NT2/D1 (cell line): ENCODE measurements around the gene JPT2.

Experiments
- DNase-seq: peaks from one replicate; pipeline ENCODE4 v3.0.0-alpha.2; 2011; ENCODE audit warnings: low read depth, low spot score
- H3K27me3 ChIP-seq: 2 replicates; pipeline ENCODE4 v1.6.0; 2011; ENCODE audit warnings: mild to moderate bottlenecking; ENCODE audit not compliant: insufficient read length, insufficient read depth
- H3K36me3 ChIP-seq: 2 replicates; pipeline ENCODE4 v1.6.1; 2011; ENCODE audit warnings: mild to moderate bottlenecking, low read length, mixed read lengths; ENCODE audit not compliant: insufficient read depth, insufficient read length
- H3K4me1 ChIP-seq: 2 replicates; pipeline ENCODE4 v1.5.1; 2011; ENCODE audit not compliant: insufficient read depth, insufficient read length
- H3K4me3 ChIP-seq: 2 replicates; pipeline ENCODE4 v1.5.1; 2011; ENCODE audit warnings: low read depth; ENCODE audit not compliant: insufficient read length
- H3K9ac ChIP-seq: 2 replicates; pipeline ENCODE4 v1.6.0; 2011; ENCODE audit warnings: low read depth; ENCODE audit not compliant: insufficient read length
- H3K9me3 ChIP-seq: 2 replicates; pipeline ENCODE4 v1.5.1; 2011; ENCODE audit warnings: mild to moderate bottlenecking, low read length; ENCODE audit not compliant: insufficient read depth
- SUZ12 ChIP-seq: IDR thresholded peaks from 2 replicates; pipeline ENCODE4 v1.6.1; 2011; ENCODE audit not compliant: insufficient read length, insufficient read depth; ENCODE audit errors: extremely low read depth
- YY1 ChIP-seq: IDR thresholded peaks from 2 replicates; pipeline ENCODE4 v1.6.1; 2011; ENCODE audit not compliant: insufficient read length, insufficient read depth
- ZNF274 ChIP-seq: IDR thresholded peaks from 2 replicates; pipeline ENCODE4 v1.6.1; 2011; ENCODE audit warnings: mild to moderate bottlenecking, low read depth, low read length

JPT2 gene

DNA sequence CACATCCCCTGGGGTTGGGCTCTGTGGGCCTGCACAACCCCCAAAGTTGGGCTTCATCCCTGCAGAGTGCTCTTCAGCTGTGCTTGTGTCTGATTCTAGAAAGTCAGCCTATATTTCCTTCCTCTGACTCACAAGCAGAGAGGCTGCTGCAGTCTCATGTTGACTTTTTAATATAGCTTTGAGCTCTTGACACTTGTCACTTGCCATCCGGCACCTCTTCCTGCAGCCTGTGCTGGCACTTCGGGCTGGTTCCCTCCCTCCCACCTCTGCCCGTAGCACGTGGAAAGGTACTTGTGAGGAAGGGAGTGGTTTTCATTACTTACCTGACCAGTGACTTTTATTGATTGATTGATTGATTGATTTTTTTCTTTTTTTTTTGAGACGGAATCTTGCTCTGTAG lies 19.0 kb upstream of the JPT2 start:
- Histone ChIP-seq H3K27me3 (no peaks in the 10 kb centered on the region), H3K4me3 (no peak overlapping the region), H3K9me3 (no peaks in the 10 kb centered on the region), H3K4me1 (no peaks in the 10 kb centered on the region), H3K36me3 (peaks cover 88% of the 10 kb centered on the region), H3K9ac (no peak overlapping the region)
- no peak for DNase-seq
- TF ChIP-seq ZNF274 (no peak), SUZ12 (no peak), YY1 (no peak)

DNA sequence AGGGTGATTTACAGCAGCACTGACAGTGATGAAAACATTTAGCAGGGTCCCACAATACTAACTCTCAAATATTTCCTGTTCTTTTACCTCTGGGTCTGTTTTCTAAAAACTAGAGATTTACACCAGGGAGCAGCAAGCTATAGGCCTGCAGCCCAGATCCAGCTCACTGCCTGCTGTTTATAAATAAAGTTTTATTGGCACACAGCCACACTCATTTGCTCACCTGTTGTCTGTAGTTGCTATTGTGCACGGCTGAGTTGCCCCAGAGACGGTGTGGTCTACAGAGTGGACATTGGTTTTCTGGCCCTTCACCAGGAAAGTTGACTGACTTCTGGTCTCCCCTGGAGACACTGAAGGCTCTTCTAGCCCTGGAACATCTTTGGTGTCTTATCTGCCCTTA lies 16.3 kb upstream of the JPT2 start:
- no peak for DNase-seq
- no peaks in the 10 kb centered on the region for H3K27me3 ChIP-seq
- no peak overlapping the region for H3K4me3 ChIP-seq
- TF ChIP-seq ZNF274 (no peak), SUZ12 (no peak), YY1 (no peak)
- no peaks in the 10 kb centered on the region for H3K9me3 ChIP-seq
- H3K4me1 ChIP-seq: no peaks in the 10 kb centered on the region
- peaks cover 87% of the 10 kb centered on the region for H3K36me3 ChIP-seq
- H3K9ac ChIP-seq: no peak overlapping the region

DNA sequence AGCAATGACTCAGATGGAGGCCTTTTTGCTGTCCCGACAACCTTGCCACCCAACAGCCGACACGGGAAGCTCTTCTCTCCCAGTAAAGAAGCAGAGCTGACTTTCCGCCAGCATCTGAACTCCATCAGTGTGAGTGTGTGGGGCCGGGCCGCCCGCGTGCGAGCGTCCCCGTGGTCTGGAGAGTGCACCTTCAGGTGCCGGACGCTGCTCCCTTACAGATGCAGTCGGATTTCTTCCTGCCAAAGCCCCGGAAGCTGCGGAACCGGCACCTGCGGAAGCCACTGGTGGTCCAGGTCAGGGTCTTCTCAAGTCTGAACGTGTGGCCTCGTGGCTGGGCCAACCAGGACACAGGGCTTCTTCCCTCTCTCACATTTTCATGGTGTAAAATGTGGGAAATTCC lies 15.5 kb upstream of the JPT2 start:
- TF ChIP-seq YY1 (no peak), ZNF274 (no peak), SUZ12 (no peak)
- no peak for DNase-seq
- H3K27me3 ChIP-seq: no peaks in the 10 kb centered on the region

DNA sequence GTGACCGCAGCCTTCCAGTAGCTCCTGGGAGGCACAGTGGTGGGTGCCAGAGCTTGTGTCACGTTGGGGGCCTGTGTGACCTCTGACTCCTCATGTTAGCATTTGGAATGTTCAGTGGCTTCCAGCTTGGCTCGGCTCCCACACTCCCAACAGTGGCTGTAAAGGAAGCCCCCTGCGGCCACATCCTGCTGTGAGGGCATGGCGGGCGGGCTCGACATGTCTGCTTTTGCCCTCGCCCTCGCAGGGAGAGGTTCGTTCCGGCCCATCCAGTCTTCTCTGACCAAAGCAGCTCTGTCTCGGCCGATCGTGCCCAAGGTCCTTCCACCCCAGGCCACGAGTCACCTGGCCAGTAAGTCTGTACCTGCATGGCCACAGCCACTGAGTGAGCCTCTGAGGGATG lies 12.2 kb upstream of the JPT2 start:
- Histone ChIP-seq H3K4me3 (no peak overlapping the region), H3K9ac (no peak overlapping the region), H3K4me1 (no peaks in the 10 kb centered on the region), H3K36me3 (peaks cover 90% of the 10 kb centered on the region), H3K9me3 (no peaks in the 10 kb centered on the region), H3K27me3 (no peaks in the 10 kb centered on the region)
- no peak for TF ChIP-seq SUZ12
- TF ChIP-seq ZNF274: no peak
- TF ChIP-seq YY1: no peak
- no peak for DNase-seq

More for the DNA sequence above, 15.5 kb upstream of the JPT2 start:
- no peaks in the 10 kb centered on the region for H3K9me3 ChIP-seq
- H3K9ac ChIP-seq: no peak overlapping the region
- H3K36me3 ChIP-seq: peaks cover 87% of the 10 kb centered on the region
- no peak overlapping the region for H3K4me3 ChIP-seq
- no peaks in the 10 kb centered on the region for H3K4me1 ChIP-seq

DNA sequence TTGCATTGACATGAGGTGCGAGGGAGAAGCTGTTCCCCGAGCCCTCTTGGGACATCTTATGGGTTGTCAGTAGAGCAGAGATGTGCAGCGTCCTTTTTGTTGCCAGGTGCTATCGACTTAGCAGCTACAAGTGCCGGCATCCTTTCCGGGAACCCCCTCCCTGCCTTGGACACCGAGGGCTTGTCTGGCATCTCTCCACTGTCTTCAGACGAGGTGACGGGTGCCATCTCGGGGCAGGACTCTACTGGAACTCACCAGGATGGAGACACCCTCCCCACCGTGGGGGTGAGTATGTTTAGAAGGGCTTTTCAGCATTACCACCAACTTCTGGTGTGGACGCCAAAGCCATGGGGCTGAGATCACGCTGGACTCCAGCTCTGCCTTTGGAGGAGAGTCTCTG lies 11.8 kb upstream of the JPT2 start:
- Histone ChIP-seq H3K9me3 (no peaks in the 10 kb centered on the region), H3K4me3 (no peak overlapping the region), H3K27me3 (no peaks in the 10 kb centered on the region), H3K36me3 (peaks cover 93% of the 10 kb centered on the region), H3K4me1 (no peaks in the 10 kb centered on the region), H3K9ac (no peak overlapping the region)
- no peak for TF ChIP-seq SUZ12
- DNase-seq: no peak

DNA sequence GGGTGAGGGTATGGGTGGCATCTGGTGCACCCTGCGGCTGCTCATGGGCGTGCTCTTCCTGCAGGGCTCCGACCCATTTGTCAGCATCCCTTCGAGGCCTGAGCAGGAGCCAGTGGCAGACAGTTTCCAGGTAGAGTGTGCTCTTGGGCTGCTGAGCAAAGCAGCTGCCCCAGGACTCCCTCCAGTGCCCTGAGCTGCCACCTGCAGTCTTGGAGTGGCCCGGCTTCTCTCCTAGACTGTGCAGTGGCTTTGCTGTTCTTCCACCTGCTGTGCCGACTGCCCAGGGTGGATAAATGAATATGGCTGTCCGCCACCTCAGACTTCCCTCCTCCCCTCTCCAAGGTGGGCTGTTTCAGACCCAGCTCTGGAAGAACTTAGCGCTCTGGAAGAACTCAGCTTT lies 10.8 kb upstream of the JPT2 start:
- no peaks in the 10 kb centered on the region for H3K4me1 ChIP-seq
- TF ChIP-seq ZNF274 (no peak), YY1 (no peak), SUZ12 (no peak)
- no peak for DNase-seq
- H3K27me3 ChIP-seq: no peaks in the 10 kb centered on the region
- H3K9me3 ChIP-seq: no peaks in the 10 kb centered on the region
- H3K36me3 ChIP-seq: peaks cover 95% of the 10 kb centered on the region
- H3K4me3 ChIP-seq: no peak overlapping the region
- no peak overlapping the region for H3K9ac ChIP-seq

DNA sequence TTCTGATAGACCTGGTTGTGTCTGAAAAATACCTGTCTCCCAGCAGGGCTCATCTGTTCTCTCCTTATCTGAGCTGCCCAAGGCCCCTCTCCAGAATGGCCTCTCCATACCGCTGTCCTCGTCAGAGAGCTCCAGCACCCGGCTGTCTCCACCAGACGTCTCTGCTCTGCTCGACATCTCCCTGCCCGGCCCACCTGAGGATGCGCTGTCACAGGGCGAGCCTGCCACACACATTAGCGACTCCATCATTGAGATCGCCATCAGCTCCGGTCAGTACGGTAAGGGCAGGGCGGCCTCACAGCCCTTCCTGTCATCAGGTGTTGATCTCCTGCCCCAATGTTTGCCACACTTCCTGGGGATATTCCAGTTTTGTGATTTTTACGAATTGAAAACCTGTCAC lies 10.2 kb upstream of the JPT2 start:
- no peak for TF ChIP-seq SUZ12
- TF ChIP-seq YY1: no peak
- no peak for TF ChIP-seq ZNF274
- Histone ChIP-seq H3K36me3 (peaks cover 95% of the 10 kb centered on the region), H3K4me1 (no peaks in the 10 kb centered on the region), H3K27me3 (no peaks in the 10 kb centered on the region), H3K9me3 (no peaks in the 10 kb centered on the region), H3K9ac (no peak overlapping the region), H3K4me3 (no peak overlapping the region)
- no peak for DNase-seq

DNA sequence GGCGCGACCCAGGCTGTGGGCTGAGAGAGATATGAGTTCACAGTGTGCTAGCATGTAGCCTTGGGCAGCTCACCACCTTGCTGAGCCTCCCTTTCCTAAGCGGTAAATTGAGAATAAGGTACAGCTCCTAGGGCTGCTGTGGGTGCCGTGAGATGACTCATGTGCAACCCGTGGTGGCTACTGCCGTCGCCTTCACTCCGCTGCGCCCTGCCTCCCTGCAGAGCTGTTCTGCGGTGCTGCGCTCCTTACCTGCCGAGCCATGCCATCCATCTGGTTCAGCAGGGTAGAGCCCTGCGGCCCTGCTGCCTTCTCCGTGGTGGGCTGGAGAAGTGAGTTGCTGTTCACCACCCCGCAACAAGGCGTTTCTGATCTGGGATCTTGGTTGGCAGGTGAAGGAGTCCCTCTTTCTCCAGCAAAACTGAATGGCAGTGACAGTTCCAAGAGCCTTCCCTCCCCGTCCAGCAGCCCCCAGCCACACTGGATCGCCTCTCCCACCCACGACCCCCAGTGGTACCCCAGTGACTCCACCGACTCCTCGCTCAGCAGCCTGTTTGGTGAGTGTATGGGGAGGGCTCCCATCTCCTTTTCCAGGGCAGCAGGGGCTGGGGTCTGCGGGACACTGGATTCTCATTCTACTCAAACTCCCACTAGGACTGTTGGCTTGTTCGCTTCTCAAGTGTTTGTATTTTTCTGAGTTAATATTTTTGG lies 9.3 kb upstream of the JPT2 start:
- H3K9me3 ChIP-seq: no peaks in the 10 kb centered on the region
- no peaks in the 10 kb centered on the region for H3K27me3 ChIP-seq
- H3K9ac ChIP-seq: no peak overlapping the region
- H3K4me1 ChIP-seq: no peaks in the 10 kb centered on the region
- H3K4me3 ChIP-seq: no peak overlapping the region
- peaks cover 95% of the 10 kb centered on the region for H3K36me3 ChIP-seq
- DNase-seq: no peak
- no peak for TF ChIP-seq SUZ12
- no peak for TF ChIP-seq YY1
- no peak for TF ChIP-seq ZNF274
